Ammon's horn (tissue), 1 donor: Measurements from ENCODE around the gene TMTC1.
"Not testable (repeated sequence)": the region's sequence is repeated elsewhere in the genome, so short reads cannot be mapped to it uniquely, and the experiment has no call there.

Experiments used
- DNase-seq: peaks from one replicate; pipeline ENCODE4 v3.0.0-alpha.2; 2016; ENCODE audit warnings: low spot score

TMTC1 gene

GRCh38 chr12:29783773-29784666 is at the start of gene TMTC1:
Gene TMTC1, minus strand, starts transcription at chr12:29783942. Its CDS starts 191 bp downstream, at chr12:29783751.
- peak; percentile 77 for DNase-seq

GRCh38 chr12:29831173-29831572 is 47.4 kb upstream of the TMTC1 start:
- DNase-seq: no peak

GRCh38 chr12:29830391-29830790 is 46.6 kb upstream of the TMTC1 start:
- DNase-seq: no peak

GRCh38 chr12:29818916-29819623 is 35.3 kb upstream of the TMTC1 start:
- no peak for DNase-seq

- DNase-seq: no peak
These were observed 33.4 kb upstream of the TMTC1 start for GRCh38 chr12:29816874-29817725.

- DNase-seq: not testable (repeated sequence)
These were observed 26.0 kb upstream of the TMTC1 start for GRCh38 chr12:29809616-29810361.

- no peak for DNase-seq
These were observed 23.4 kb upstream of the TMTC1 start for GRCh38 chr12:29807129-29807528.

GRCh38 chr12:29804019-29804418 is 20.3 kb upstream of the TMTC1 start:
- DNase-seq: no peak

GRCh38 chr12:29799591-29799990 is 15.8 kb upstream of the TMTC1 start:
- no peak for DNase-seq

GRCh38 chr12:29797565-29798355 is 14.0 kb upstream of the TMTC1 start:
- DNase-seq: no peak

- no peak for DNase-seq
These were observed 13.1 kb upstream of the TMTC1 start for GRCh38 chr12:29796823-29797263.

- no peak for DNase-seq
These were observed 12.0 kb upstream of the TMTC1 start for GRCh38 chr12:29795715-29796114.

GRCh38 chr12:29794862-29795261 is 11.1 kb upstream of the TMTC1 start:
- no peak for DNase-seq

GRCh38 chr12:29792853-29793252 is 9.1 kb upstream of the TMTC1 start:
- DNase-seq: no peak

GRCh38 chr12:29792132-29792531 is 8.4 kb upstream of the TMTC1 start:
- DNase-seq: no peak

GRCh38 chr12:29782871-29783772 is 620 bp downstream of the TMTC1 start:
- DNase-seq: peak; percentile 25

- DNase-seq: no peak
These were observed 1.4 kb downstream of the TMTC1 start for GRCh38 chr12:29782285-29782870.

GRCh38 chr12:29781705-29782266 is 2.0 kb downstream of the TMTC1 start:
- DNase-seq: no peak

- DNase-seq: no peak
These were observed 2.6 kb downstream of the TMTC1 start for GRCh38 chr12:29781188-29781587.
